SK-N-MC (cell line): ENCODE results near the gene PPP2R2C.

Source experiments
- DNase-seq: peaks from one replicate; pipeline ENCODE4 v3.0.0-alpha.2; 2011; ENCODE audit warnings: low read depth, low spot score
- H3K27ac ChIP-seq: fragments of 200-600 bp; sonication (generic); 2 replicates; pipeline ENCODE4 v1.5.1; 2016; ENCODE audit warnings: mixed run types
- H3K36me3 ChIP-seq: fragments of 200-600 bp; sonication (generic); 2 replicates; pipeline ENCODE4 v1.6.1; 2017; ENCODE audit warnings: antibody characterized with exemption, low read length, mixed read lengths; ENCODE audit not compliant: insufficient read depth
- H3K4me3 ChIP-seq: fragments of 200-600 bp; sonication (generic); 2 replicates; pipeline ENCODE4 v1.5.1; 2016
- H3K9ac ChIP-seq: fragments of 200-600 bp; sonication (generic); 2 replicates; pipeline ENCODE4 v1.8.0; 2017; ENCODE audit warnings: mixed run types, mixed read lengths; ENCODE audit not compliant: insufficient read length
- H3K9me3 ChIP-seq: fragments of 200-600 bp; sonication (generic); 2 replicates; pipeline ENCODE4 v1.6.1; 2017; ENCODE audit warnings: low read depth, mild to moderate bottlenecking, antibody characterized with exemption, low read length, moderate library complexity, mixed read lengths
- EZH2 ChIP-seq: fragments of 200-600 bp; sonication (generic); IDR thresholded peaks from one replicate; pipeline ENCODE4 v1.6.1; 2017; ENCODE audit warnings: antibody characterized with exemption
- FOXP2 ChIP-seq: optimal IDR thresholded peaks from 2 replicates; pipeline ENCODE3; 2011; ENCODE audit warnings: mild to moderate bottlenecking, moderate library complexity; ENCODE audit not compliant: insufficient read depth; ENCODE audit errors: extremely low read length, control extremely low read depth
- POLR2AphosphoS5 ChIP-seq: IDR thresholded peaks from 2 replicates; pipeline ENCODE4 v1.6.1; 2012; ENCODE audit warnings: mild to moderate bottlenecking, low read depth, low read length, borderline replicate concordance

The PPP2R2C gene

GRCh38 chr4:6271701-6272465, 200.5 kb downstream of the PPP2R2C start:
- Histone ChIP-seq H3K9ac (no peak overlapping the region), H3K36me3 (no peaks in the 10 kb centered on the region), H3K9me3 (no peaks in the 10 kb centered on the region), H3K4me3 (no peak overlapping the region), H3K27ac (no peak overlapping the region)
- TF ChIP-seq FOXP2 (no peak), EZH2 (no peak), POLR2AphosphoS5 (no peak)
- DNase-seq, result no peak

- TF ChIP-seq FOXP2 (no peak), POLR2AphosphoS5 (no peak), EZH2 (no peak)
- Histone ChIP-seq H3K27ac (no peak overlapping the region), H3K9ac (no peak overlapping the region), H3K9me3 (no peaks in the 10 kb centered on the region), H3K4me3 (no peak overlapping the region), H3K36me3 (no peaks in the 10 kb centered on the region)
- no peak for DNase-seq
These were observed 201.2 kb downstream of the PPP2R2C start for GRCh38 chr4:6271206-6271605.

- no peak for DNase-seq
- H3K36me3 ChIP-seq, result no peaks in the 10 kb centered on the region
- H3K27ac ChIP-seq, result no peak overlapping the region
- no peaks in the 10 kb centered on the region for H3K9me3 ChIP-seq
- TF ChIP-seq EZH2 (no peak), FOXP2 (no peak), POLR2AphosphoS5 (no peak)
- H3K4me3 ChIP-seq, result peak overlapping the region; percentile 78
- H3K9ac ChIP-seq, result no peak overlapping the region
These were observed 201.7 kb downstream of the PPP2R2C start for GRCh38 chr4:6270636-6271121.
